ENCODE data around the gene FUT8.

FUT8 gene

DNA sequence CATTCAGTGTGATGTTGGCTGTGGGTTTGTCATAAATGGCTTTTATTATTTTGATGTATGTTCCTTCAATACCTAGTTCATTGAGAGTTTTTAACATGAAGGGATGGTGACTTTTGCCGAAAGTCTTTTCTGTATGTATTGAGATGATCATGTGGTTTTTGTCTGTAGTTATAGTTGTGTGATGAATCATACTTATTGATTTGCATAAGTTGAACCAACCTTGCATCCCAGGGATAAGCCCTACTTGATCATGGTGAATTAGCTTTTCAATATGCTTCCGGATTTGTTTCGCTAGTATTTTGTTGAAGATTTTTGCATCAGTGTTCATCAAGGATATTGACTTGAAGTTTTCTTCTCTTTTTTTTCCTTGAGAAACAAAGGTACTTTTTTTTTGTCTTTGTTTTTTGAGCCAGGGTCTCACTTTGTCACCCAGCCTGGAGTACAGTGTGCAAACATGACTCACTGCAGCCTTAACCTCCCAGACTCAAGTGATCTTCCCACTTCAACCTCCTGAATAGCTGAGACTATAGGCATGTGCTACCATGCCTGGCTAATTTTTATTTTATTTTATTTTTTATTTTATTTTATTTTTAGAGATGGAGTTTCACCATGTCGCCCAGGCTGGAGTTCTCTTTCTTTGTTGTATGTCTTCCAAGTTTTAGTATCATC lies 121.3 kb downstream of the FUT8 start:
- peaks cover 0 to 20% of the 10 kb centered on the region in 2 donors for H3K9me3 ChIP-seq (ENCODE audit: control insufficient read depth in 1 of 2, low read length in 2 of 2)
- H3K36me3 ChIP-seq (ENCODE audit: control insufficient read depth in 1 of 2, insufficient read depth in 2 of 2, low read length in 2 of 2), result no peaks in the 10 kb centered on the region
- no peak overlapping the region for H3K27ac ChIP-seq (ENCODE audit: low read length)
- H3K27me3 ChIP-seq (ENCODE audit: low read depth, low read length), result no peaks in the 10 kb centered on the region
- H3K4me1 ChIP-seq (ENCODE audit: control insufficient read depth in 1 of 2, insufficient read depth in 2 of 2, low read length in 2 of 2), result no peaks in the 10 kb centered on the region
- H3K4me3 ChIP-seq (ENCODE audit: low read depth in 1 of 2, low read length in 2 of 2), result no peak overlapping the region

DNA sequence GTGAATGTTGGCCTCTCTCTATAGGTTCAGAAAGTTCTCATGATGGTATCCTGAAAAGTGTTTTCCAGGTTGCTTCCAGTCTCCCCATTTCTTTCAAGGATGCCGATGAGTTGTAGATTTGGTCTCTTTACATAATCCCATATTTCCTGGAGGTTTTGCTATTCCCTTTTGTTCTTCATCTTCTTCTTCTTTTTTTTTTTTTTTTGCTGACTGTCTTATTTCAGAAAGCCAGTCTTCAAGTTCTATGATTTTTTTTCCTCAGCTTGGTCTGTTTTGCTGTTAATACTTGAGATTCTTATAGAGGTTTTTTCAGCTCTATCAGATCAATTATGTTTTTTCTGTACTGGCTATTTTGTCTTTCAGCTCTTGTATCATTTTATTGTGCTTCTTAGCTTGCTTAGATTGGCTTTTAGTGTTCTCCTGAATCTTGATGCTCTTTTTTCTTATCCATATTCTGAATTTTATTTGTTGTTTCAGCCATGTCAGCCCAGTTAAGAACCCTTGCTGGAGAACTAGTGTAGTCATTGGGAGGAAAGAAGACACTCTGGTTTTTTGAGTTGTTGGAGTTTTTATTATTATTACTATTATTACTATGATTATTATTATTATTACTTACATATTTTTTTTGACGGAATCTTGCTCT lies 124.4 kb downstream of the FUT8 start:
- H3K9me3 ChIP-seq (ENCODE audit: control insufficient read depth in 1 of 2, low read length in 2 of 2), result peaks cover 0 to 20% of the 10 kb centered on the region in 2 donors
- no peak overlapping the region for H3K4me3 ChIP-seq (ENCODE audit: low read depth in 1 of 2, low read length in 2 of 2)
- no peaks in the 10 kb centered on the region for H3K4me1 ChIP-seq (ENCODE audit: control insufficient read depth in 1 of 2, insufficient read depth in 2 of 2, low read length in 2 of 2)
- H3K36me3 ChIP-seq (ENCODE audit: control insufficient read depth in 1 of 2, insufficient read depth in 2 of 2, low read length in 2 of 2), result no peaks in the 10 kb centered on the region
- H3K27ac ChIP-seq (ENCODE audit: low read length), result no peak overlapping the region
- H3K27me3 ChIP-seq (ENCODE audit: low read depth, low read length), result no peaks in the 10 kb centered on the region

DNA sequence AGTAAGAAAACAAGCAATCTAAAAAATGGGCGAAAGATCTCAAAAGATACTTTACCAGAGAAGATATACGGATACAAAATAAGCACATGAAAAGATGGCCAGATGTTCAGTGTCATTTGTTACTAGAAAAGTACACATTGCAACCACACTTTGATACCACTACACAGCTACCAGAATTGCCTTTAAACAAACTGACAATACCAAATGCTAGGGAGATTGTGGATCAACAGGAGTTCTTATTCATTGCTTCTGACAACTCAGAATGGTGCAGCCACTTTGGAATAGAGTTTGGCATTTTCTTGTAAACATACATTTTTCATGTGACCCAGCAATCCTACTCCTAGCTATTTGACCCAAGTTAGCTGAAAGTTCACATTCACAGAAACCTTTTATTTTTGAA lies 136.3 kb downstream of the FUT8 start:
- H3K4me1 ChIP-seq (ENCODE audit: control insufficient read depth in 1 of 2, insufficient read depth in 2 of 2, low read length in 2 of 2), result peaks cover 0 to 7% of the 10 kb centered on the region in 2 donors
- no peaks in the 10 kb centered on the region for H3K9me3 ChIP-seq (ENCODE audit: control insufficient read depth in 1 of 2, low read length in 2 of 2)
- no peak overlapping the region for H3K4me3 ChIP-seq (ENCODE audit: low read depth in 1 of 2, low read length in 2 of 2)
- H3K36me3 ChIP-seq (ENCODE audit: control insufficient read depth in 1 of 2, insufficient read depth in 2 of 2, low read length in 2 of 2), result no peaks in the 10 kb centered on the region
- H3K27me3 ChIP-seq (ENCODE audit: low read depth, low read length), result no peaks in the 10 kb centered on the region
- no peak overlapping the region for H3K27ac ChIP-seq (ENCODE audit: low read length)

DNA sequence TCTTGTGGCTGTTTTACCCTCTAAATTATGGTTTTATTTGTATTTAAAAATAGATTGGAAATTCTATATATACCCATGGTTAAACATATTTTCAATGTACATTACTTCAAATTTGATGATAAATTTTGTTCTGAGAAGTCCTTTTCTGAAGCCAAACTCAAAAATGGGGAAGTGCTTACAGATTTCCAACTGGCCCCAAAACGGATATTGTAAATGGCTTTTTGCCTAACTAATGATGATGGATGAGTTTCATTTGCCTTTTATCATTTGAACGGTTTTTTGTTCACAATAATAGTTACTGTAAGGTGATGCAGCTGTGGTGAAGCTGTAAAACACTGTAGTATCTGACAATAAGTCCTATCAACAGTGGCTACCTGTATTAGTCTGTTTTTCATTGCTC lies 136.9 kb downstream of the FUT8 start:
- Histone ChIP-seq H3K27ac (ENCODE audit: low read length) (no peak overlapping the region), H3K4me1 (ENCODE audit: control insufficient read depth in 1 of 2, insufficient read depth in 2 of 2, low read length in 2 of 2) (peaks cover 0 to 7% of the 10 kb centered on the region in 2 donors), H3K36me3 (ENCODE audit: control insufficient read depth in 1 of 2, insufficient read depth in 2 of 2, low read length in 2 of 2) (no peaks in the 10 kb centered on the region), H3K4me3 (ENCODE audit: low read depth in 1 of 2, low read length in 2 of 2) (no peak overlapping the region), H3K9me3 (ENCODE audit: control insufficient read depth in 1 of 2, low read length in 2 of 2) (no peaks in the 10 kb centered on the region), H3K27me3 (ENCODE audit: low read depth, low read length) (no peaks in the 10 kb centered on the region)

DNA sequence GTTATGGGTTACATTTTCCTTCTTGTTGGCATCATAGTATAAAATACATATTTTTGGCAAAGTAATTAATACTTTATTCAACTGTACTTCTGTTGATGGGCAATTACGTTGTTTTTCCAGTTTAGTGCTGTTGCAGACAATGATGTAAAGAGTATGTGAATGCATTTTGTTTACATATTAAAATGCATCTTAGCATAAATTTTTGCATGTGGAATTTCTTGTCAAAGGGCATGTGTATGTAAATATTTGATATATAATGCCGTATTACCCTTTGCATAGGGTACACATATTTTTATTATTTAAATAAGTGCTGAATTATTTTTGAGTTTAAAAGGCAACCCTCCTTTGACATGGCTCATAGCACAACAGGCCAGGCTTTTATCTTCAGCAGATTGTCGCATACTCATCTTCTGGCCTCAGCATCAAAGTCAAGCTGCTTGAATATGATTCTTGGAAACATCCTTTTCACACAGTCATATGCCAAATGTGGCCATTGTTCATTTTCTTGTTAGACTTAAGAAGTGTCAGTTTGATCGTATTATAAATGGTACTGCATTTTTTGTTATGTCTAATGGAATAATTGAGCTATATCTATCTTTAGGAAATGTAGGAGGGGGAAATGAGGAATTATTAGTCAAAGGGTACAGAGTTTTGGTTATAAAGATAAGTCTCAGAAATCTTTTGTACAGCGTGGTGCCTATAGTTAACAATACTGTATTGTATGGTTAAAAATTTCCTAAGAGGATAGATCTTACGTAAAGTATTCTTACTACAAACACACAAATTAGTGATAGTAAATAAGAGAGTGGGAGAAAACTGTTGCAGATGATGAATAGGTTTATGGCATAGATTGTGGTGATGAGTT lies 138.5 kb downstream of the FUT8 start:
- H3K27ac ChIP-seq (ENCODE audit: low read length), result no peak overlapping the region

DNA sequence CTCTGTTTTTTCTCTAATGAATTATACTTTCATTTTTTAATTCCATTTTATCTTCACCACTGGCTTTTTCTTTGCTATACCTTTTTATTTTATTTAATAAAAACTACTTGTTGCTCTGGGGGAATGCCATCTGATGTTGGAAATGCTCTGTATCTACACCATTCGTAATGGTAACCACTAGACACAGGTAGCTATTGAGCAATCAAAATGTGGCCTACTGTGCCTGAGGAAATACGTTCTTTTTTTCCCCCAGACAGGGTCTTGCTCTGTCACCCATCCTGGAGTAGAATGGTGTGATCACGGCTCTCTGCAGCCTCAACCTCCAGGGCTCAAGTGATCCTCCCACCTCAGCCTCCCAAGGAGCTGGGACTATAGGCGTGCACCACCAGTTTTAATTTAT lies 140.2 kb downstream of the FUT8 start:
- Histone ChIP-seq H3K36me3 (ENCODE audit: control insufficient read depth in 1 of 2, insufficient read depth in 2 of 2, low read length in 2 of 2) (no peaks in the 10 kb centered on the region), H3K27ac (ENCODE audit: low read length) (no peak overlapping the region), H3K4me1 (ENCODE audit: control insufficient read depth in 1 of 2, insufficient read depth in 2 of 2, low read length in 2 of 2) (peaks cover 0 to 7% of the 10 kb centered on the region in 2 donors), H3K27me3 (ENCODE audit: low read depth, low read length) (no peaks in the 10 kb centered on the region), H3K9me3 (ENCODE audit: control insufficient read depth in 1 of 2, low read length in 2 of 2) (no peaks in the 10 kb centered on the region), H3K4me3 (ENCODE audit: low read depth in 1 of 2, low read length in 2 of 2) (no peak overlapping the region)

More for the DNA sequence above, 138.5 kb downstream of the FUT8 start:
- H3K36me3 ChIP-seq (ENCODE audit: control insufficient read depth in 1 of 2, insufficient read depth in 2 of 2, low read length in 2 of 2), result no peaks in the 10 kb centered on the region
- H3K9me3 ChIP-seq (ENCODE audit: control insufficient read depth in 1 of 2, low read length in 2 of 2), result no peaks in the 10 kb centered on the region
- no peaks in the 10 kb centered on the region for H3K27me3 ChIP-seq (ENCODE audit: low read depth, low read length)
- peaks cover 0 to 7% of the 10 kb centered on the region in 2 donors for H3K4me1 ChIP-seq (ENCODE audit: control insufficient read depth in 1 of 2, insufficient read depth in 2 of 2, low read length in 2 of 2)
- H3K4me3 ChIP-seq (ENCODE audit: low read depth in 1 of 2, low read length in 2 of 2), result no peak overlapping the region

DNA sequence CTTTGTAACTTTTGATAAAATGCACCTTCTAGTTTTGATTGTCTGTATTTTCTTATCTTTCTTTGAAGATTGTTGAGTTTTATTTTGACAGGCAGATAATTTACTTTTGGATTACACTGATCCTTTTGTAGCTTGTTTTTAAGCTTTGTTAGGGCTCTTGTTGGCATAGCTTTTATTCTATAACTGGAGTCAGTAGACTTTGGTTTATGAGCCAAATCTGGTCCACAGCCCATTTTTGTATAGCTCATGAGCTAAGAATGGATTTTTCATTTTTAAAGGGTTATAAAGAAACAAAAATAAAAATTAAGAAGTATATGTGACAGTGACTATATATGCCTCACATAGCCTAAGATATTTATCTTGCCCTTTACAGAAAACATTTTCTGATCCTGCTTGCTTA lies 142.3 kb downstream of the FUT8 start:
- no peaks in the 10 kb centered on the region for H3K36me3 ChIP-seq (ENCODE audit: control insufficient read depth in 1 of 2, insufficient read depth in 2 of 2, low read length in 2 of 2)
- H3K4me3 ChIP-seq (ENCODE audit: low read depth in 1 of 2, low read length in 2 of 2), result no peak overlapping the region
- H3K27ac ChIP-seq (ENCODE audit: low read length), result no peak overlapping the region
- H3K4me1 ChIP-seq (ENCODE audit: control insufficient read depth in 1 of 2, insufficient read depth in 2 of 2, low read length in 2 of 2), result no peaks in the 10 kb centered on the region
- no peaks in the 10 kb centered on the region for H3K27me3 ChIP-seq (ENCODE audit: low read depth, low read length)
- H3K9me3 ChIP-seq (ENCODE audit: control insufficient read depth in 1 of 2, low read length in 2 of 2), result no peaks in the 10 kb centered on the region

DNA sequence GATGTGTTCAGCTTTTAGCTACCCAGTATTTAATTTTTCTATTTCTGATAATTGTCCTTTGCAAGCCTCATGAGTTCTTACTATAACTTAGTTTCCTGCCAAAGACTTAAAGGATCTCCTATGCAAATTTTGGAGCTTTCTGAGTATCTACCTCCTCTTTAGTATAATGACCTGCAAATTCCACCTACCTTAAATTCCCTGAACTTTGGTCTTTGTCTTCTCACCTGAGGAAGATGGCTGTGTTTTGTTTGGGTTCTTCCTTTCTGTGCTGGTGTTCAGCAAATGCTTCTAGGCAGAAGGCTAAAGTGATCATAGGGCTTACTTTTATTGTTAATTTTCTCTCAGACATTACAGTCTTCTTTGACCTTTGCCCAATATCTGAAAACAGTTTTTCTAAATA lies 142.8 kb downstream of the FUT8 start:
- no peaks in the 10 kb centered on the region for H3K36me3 ChIP-seq (ENCODE audit: control insufficient read depth in 1 of 2, insufficient read depth in 2 of 2, low read length in 2 of 2)
- H3K4me1 ChIP-seq (ENCODE audit: control insufficient read depth in 1 of 2, insufficient read depth in 2 of 2, low read length in 2 of 2), result no peaks in the 10 kb centered on the region
- no peaks in the 10 kb centered on the region for H3K9me3 ChIP-seq (ENCODE audit: control insufficient read depth in 1 of 2, low read length in 2 of 2)
- no peaks in the 10 kb centered on the region for H3K27me3 ChIP-seq (ENCODE audit: low read depth, low read length)
- H3K4me3 ChIP-seq (ENCODE audit: low read depth in 1 of 2, low read length in 2 of 2), result no peak overlapping the region
- no peak overlapping the region for H3K27ac ChIP-seq (ENCODE audit: low read length)

DNA sequence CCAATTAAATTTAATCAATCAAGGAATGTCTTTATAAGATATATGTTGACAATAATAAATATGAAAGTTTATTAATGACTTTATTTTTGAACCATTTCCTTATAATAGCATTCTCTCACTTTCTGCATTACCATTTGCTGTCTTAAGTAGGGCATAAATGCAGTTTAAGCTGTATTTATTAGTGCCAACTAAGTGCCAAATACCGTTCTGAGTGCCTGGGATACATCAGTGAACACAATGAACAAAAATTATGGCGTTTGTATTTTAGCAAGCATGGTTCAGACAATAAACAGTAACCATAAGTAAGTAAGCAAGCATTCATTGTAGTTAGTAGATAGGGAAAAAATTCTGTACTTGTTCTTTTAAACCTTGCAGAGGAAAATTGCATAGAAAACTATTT lies 145.8 kb downstream of the FUT8 start:
- H3K4me3 ChIP-seq (ENCODE audit: low read depth in 1 of 2, low read length in 2 of 2), result no peak overlapping the region
- peaks cover 0 to 4% of the 10 kb centered on the region in 2 donors for H3K36me3 ChIP-seq (ENCODE audit: control insufficient read depth in 1 of 2, insufficient read depth in 2 of 2, low read length in 2 of 2)
- H3K9me3 ChIP-seq (ENCODE audit: control insufficient read depth in 1 of 2, low read length in 2 of 2), result no peaks in the 10 kb centered on the region
- no peaks in the 10 kb centered on the region for H3K4me1 ChIP-seq (ENCODE audit: control insufficient read depth in 1 of 2, insufficient read depth in 2 of 2, low read length in 2 of 2)
- no peak overlapping the region for H3K27ac ChIP-seq (ENCODE audit: low read length)
- no peaks in the 10 kb centered on the region for H3K27me3 ChIP-seq (ENCODE audit: low read depth, low read length)

DNA sequence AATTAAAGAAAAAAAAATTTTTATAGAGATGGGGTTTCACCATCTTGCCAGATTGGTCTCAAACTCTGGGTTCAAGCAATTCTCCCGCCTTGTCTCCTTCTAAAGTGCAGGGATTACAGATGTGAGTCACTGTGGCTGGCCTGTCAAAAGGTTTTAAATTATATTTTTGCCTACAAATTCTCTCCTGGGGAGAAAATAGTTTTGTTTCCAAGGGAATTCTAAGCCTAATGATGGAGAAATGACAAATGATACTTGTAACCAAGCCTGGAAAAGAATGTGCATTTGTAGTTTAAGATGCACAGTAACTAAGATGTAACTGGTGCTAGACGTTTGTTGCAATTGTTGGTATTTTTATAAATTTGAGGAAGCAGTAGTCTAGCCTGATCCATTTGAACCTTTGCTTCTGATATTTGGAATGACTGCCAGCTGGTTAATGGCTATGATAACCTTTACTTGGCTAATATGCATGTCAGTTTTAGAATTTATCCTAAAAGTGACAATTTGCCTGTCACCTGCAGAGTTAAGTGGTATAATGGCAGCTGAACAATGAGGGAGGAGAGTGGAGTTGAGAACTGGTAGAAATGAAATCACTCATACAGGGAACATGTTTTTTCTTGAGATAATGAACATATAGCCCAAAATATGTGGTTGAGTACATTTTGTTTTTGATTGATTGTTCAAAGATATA lies 148.0 kb downstream of the FUT8 start:
- H3K9me3 ChIP-seq (ENCODE audit: control insufficient read depth in 1 of 2, low read length in 2 of 2), result no peaks in the 10 kb centered on the region
- no peaks in the 10 kb centered on the region for H3K27me3 ChIP-seq (ENCODE audit: low read depth, low read length)
- H3K4me3 ChIP-seq (ENCODE audit: low read depth in 1 of 2, low read length in 2 of 2), result no peak overlapping the region
- H3K27ac ChIP-seq (ENCODE audit: low read length), result no peak overlapping the region
- no peaks in the 10 kb centered on the region for H3K4me1 ChIP-seq (ENCODE audit: control insufficient read depth in 1 of 2, insufficient read depth in 2 of 2, low read length in 2 of 2)
- H3K36me3 ChIP-seq (ENCODE audit: control insufficient read depth in 1 of 2, insufficient read depth in 2 of 2, low read length in 2 of 2), result peaks cover 0 to 4% of the 10 kb centered on the region in 2 donors

DNA sequence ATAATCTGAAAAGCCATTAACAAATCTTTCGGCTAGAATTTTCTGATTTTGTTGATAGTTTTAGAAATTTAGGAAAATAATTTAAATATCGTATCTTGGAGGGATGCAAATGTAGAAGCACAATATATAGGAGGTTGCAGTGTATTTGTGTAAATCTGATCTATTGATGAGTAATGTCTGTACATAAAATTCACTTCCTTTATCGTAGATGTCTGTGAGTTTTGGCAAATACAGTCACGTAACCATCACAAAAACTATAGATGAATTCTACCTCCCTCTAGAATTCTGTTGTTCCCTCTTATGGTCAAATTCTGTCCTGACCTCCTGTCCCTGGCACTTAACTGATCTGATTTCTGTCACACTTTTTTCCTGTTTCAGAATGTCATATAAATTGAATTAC lies 151.8 kb downstream of the FUT8 start:
- H3K4me1 ChIP-seq (ENCODE audit: control insufficient read depth in 1 of 2, insufficient read depth in 2 of 2, low read length in 2 of 2), result no peaks in the 10 kb centered on the region
- H3K36me3 ChIP-seq (ENCODE audit: control insufficient read depth in 1 of 2, insufficient read depth in 2 of 2, low read length in 2 of 2), result peaks cover 0 to 4% of the 10 kb centered on the region in 2 donors
- no peaks in the 10 kb centered on the region for H3K27me3 ChIP-seq (ENCODE audit: low read depth, low read length)
- no peak overlapping the region for H3K4me3 ChIP-seq (ENCODE audit: low read depth in 1 of 2, low read length in 2 of 2)
- H3K27ac ChIP-seq (ENCODE audit: low read length), result no peak overlapping the region
- H3K9me3 ChIP-seq (ENCODE audit: control insufficient read depth in 1 of 2, low read length in 2 of 2), result no peaks in the 10 kb centered on the region

All from muscle layer of duodenum (tissue), 2 donors.